ENCODE results near the gene TRIM47.

- no peak for TF ChIP-seq POLR2A (IDR thresholded peaks at IDR 0.05; ENCODE audit: low read depth, low read length)
- no peak for TF ChIP-seq POLR2AphosphoS5 (IDR thresholded peaks at IDR 0.05; ENCODE audit: low read depth, low read length)
- TF ChIP-seq TAF1 (IDR thresholded peaks at IDR 0.05; ENCODE audit: borderline replicate concordance, low read depth, low read length) = no peak
These were observed 20.4 kb upstream of the TRIM47 start for GRCh38 chr17:75898791-75899190.
